Fibroblast of villous mesenchyme (primary cell): ENCODE measurements around the gene RBM47. TPM values are rescaled to one million over a fixed set of nuclear protein-coding genes. Genes with fewer than 3 reads are reported as not detected.

Experiments used
- DNase-seq: peaks from one replicate; pipeline ENCODE4 v3.0.0-alpha.2; 2010; ENCODE audit warnings: low read depth
- H3K4me3 ChIP-seq: 2 replicates; pipeline ENCODE4 v1.5.1; 2011; ENCODE audit warnings: low read depth, mild to moderate bottlenecking, low read length
- total RNA-seq: library from RNA; depleted of rRNA; stranded (reverse); fragments of >200 nt; gene quantifications from 2 replicates; pipeline ENCODE4 v1.2.3, GENCODE V29; 2012
- TF ChIP-seq, protein P1 (sequence below): IDR thresholded peaks from 2 replicates; pipeline ENCODE4 v1.5.1; 2012; ENCODE audit warnings: low read depth, mild to moderate bottlenecking, low read length; ENCODE audit not compliant: insufficient read depth

The RBM47 gene
- total RNA-seq: 0.64 and 0.86 TPM in 2 replicates

DNA sequence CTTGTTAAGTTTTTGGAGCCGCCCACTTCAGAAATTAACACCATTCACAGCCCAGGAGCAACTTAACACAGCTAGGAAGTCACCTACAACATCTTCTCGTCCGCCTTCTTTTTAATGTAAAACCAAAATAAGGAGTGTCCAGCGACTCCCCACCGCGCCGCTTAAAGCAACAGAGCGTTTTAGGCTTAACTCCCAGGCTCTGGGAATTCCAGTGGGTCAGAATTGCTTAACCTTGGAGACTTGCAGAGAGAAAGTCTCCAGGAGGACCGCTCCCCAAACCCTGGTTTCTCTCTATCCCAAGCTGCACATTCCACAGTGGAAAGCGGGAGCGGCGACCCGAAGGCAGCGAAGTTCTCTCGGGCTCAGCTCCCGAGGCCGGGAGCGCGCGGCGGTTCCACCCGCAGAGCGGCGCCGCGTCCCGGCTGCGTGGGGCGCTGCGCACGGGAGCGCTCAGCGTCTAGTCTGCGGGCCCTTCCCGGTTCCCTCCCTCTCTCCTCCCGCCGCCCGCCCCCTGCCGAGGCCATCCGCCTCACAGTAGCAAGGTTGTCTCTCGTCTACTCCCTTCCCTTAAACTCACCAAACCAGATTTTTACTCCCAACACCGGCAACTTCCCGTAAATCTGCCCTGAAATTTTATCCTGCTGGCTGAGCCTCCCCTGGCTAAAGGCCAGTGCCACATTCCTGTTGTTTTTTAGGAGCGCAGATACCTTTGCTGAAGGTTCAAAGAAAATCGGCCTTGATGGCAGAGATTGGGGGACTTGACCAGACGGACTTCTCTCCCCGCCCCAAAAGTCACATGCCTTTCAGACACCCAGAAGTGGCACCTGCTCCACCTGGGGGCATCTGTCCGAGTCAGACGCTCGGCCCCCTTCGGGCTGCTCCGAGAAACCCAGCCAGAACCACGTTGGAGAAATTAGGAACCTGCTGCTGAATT lies at the start of gene RBM47:
Gene RBM47 (minus strand): TSS at position 464 of the 934 bp plus-strand sequence. CDS start 190,971 bp downstream, outside the sequence.
- peak; percentile 67 for DNase-seq
- peak within 1 kb of the TSS; percentile 69 for H3K4me3 ChIP-seq
- TF ChIP-seq, protein P1, sequence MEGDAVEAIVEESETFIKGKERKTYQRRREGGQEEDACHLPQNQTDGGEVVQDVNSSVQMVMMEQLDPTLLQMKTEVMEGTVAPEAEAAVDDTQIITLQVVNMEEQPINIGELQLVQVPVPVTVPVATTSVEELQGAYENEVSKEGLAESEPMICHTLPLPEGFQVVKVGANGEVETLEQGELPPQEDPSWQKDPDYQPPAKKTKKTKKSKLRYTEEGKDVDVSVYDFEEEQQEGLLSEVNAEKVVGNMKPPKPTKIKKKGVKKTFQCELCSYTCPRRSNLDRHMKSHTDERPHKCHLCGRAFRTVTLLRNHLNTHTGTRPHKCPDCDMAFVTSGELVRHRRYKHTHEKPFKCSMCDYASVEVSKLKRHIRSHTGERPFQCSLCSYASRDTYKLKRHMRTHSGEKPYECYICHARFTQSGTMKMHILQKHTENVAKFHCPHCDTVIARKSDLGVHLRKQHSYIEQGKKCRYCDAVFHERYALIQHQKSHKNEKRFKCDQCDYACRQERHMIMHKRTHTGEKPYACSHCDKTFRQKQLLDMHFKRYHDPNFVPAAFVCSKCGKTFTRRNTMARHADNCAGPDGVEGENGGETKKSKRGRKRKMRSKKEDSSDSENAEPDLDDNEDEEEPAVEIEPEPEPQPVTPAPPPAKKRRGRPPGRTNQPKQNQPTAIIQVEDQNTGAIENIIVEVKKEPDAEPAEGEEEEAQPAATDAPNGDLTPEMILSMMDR: no peak

DNA sequence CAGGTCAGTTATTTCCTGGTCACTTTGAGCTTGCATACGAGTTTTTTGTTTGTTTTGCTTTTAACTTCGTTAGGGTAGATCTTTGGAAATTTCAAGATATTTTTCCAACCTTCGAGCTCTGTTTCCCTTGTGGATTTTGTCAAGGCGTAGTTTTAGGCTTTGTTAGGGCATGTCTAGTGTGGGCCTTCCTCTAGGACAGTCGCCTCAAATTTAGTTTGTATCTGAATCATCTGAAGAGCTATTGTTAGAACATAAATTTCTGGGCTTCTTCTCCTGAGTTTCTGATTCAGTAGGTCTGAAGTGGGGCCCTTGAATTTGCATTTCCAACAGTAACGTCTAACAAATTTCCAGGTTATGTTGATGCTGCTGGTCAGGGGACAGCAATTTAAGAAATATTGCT lies 48.8 kb upstream of the RBM47 start:
- no peak overlapping the region for H3K4me3 ChIP-seq
- TF ChIP-seq, protein P1: no peak
- no peak for DNase-seq

DNA sequence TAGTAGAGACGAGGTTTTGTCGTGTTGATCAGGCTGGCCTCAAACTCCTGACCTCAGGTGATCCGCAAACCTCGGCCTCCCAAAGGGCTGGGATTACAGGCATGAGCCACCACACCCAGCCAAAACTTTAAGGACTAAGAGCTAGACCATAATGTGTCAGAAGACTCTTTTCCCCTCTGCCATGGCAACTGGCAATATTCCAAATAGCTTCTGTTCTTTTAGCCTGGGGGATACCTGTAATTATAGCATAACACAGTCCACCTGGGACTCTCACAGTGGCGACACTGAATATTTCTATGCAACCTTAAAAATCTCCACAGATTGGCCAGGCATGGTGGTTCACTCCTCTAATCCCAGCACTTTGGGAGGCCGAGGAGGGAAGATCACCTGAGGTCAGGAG lies 45.5 kb upstream of the RBM47 start:
- DNase-seq: no peak
- TF ChIP-seq, protein P1: no peak
- H3K4me3 ChIP-seq: no peak overlapping the region

DNA sequence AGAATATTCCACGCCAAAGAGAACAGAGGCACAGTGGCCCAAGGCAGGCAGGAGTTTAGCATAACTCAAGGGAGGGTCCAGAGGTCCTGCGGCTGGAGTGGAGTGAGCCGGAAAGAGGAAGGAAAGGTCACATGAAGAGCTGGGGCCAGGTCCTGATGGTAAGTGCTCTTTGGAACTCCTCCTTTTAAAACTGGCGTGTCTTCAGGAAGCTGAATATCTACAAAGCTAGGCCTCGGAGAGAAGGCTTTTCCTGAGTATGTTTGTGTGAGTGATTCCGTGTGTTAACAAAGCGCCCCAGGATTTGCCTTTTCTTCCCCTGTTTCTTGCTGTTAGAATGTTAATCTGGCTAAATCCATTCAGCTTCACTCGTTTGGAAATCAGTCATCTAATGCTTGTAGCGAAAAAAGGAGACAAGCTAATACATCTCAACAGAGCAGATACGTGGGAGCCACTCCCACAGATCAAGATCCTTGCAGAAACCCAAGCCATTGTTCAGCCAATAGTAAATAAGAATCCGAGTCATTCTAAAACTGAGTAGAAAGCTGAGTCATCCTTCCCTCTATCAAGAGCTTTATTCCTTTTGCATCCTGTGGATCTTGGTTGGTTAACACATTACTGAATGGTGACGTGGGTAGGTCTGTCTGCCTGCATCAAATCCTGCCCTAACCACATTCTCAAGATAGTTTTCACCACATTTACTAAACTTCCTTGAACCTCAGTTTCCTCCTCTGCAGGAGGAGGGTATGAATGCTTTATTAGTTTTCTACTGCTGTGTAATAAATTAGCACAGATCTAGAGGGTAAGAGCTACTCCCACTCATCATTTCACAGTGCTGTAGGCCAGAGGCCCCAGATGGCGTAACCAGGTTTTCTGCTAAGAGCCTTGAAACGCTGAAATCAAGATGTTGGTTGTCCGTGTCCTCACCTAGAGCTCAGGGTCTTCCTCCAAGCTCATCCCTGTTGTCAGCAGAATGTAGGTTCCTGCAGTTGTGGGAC lies 43.2 kb upstream of the RBM47 start:
- peak; percentile 99 for DNase-seq
- TF ChIP-seq, protein P1: no peak
- H3K4me3 ChIP-seq: no peak overlapping the region

DNA sequence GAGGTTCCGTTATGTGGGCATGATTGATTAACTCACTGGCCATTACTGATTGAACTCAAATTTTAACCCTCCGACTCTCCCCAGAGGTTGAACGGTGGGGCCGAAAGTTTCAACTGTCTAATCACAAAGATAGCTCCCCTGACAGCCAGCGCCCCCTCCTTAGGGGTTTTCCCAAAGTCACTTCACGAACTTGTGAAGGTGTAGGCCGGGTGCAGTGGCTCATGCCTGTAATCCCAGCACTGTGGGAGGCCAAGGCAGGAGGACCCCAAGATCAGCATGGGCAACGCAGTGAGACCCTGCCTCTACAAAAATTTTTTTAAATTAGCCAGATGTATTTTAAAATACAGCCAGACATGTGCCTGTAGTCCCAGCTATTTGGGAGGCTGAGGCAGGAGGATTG lies 39.8 kb upstream of the RBM47 start:
- TF ChIP-seq, protein P1: no peak
- DNase-seq: no peak

DNA sequence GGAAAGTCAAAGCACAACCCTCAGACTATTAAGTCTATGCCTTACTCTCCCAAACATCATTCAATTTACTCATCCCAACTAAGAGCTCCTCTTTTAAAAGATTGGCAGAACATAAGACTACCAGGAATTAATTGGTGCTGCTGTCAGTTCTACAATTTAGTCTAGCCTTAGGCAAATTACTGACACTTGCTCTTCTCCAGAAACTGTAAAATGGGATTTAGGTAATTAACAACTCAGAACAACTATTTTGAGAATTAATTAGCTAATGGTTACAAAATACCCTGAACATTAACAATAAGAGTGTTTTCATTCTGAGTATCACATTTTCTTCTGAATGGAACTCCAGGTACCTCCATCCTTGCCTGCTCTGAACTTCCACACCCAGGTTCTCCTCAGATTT lies 36.2 kb upstream of the RBM47 start:
- H3K4me3 ChIP-seq: no peak overlapping the region
- no peak for DNase-seq
- TF ChIP-seq, protein P1: no peak

More for the DNA sequence above, 39.8 kb upstream of the RBM47 start:
- no peak overlapping the region for H3K4me3 ChIP-seq
